GM19099 (cell line): ENCODE measurements around the gene PAN2.

Experiments
- POLR2A ChIP-seq: IDR thresholded peaks from 3 replicates; pipeline ENCODE4 v1.6.1; 2011; ENCODE audit warnings: low read depth; ENCODE audit not compliant: insufficient read length; ENCODE audit errors: extremely low read depth

PAN2 gene

DNA sequence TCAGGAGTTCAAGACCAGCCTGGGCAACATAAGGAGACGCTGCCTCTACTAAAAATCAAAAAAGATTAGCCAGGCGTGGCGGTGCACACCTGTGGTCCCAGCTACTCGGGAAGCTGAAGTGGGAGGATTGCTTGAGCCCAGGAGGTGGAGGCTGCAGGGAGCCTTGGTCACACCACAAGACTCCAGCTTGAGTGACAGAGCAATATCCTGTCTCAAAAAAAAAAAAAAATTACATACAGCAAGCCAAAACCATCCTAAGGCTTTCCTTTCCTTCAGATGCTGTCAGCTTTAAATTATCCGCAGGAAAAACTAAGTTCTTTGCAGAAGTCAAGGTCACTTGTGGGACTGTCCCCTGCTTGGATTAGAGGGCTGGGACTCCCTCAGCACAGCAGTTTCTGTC, 35.0 kb downstream of the PAN2 start:
- TF ChIP-seq POLR2A, result no peak

DNA sequence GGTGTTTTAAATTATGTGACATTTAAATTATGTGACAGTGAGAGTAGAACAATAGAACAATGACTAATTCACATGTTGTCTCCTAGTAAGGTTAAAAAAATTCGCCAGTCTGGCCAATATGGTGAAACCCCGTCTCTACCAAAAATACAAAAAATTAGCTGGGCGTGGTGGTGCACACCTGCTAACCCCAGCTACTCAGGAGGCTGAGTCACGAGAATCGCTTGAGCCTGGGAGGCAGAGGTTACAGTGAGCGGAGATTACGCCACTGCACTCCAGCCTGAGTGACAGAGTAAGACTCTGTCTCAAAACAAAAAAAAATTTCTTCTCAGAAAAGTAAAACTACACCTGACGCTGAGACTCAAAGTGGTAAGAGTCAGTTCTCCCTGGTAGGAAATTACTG, 36.4 kb downstream of the PAN2 start:
- TF ChIP-seq POLR2A, result no peak

- TF ChIP-seq POLR2A, result no peak
These were observed 37.5 kb downstream of the PAN2 start for GRCh38 chr12:56296295-56296694.

DNA sequence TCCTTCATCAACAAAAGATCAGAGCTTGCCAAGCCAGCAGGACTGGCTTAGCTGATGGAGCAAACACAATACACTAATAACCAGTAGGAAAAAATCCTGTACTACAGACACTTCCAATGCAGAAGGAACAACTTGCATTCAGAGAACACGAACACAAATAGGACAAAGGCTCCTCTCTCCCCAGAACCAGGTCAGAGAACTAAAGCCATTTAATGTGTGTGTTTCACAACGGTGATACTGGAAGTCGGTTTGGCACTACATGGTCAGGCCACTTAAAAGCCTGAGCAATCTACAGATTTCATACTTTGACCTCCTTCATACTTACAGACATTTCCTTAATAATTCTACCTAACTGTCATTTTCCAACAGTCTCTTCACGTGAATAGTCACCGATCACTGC, 40.0 kb downstream of the PAN2 start:
- TF ChIP-seq POLR2A, result no peak

GRCh38 chr12:56288705-56289387, 45.0 kb downstream of the PAN2 start:
- TF ChIP-seq POLR2A, result no peak

GRCh38 chr12:56286044-56286830, 47.6 kb downstream of the PAN2 start:
- no peak for TF ChIP-seq POLR2A

DNA sequence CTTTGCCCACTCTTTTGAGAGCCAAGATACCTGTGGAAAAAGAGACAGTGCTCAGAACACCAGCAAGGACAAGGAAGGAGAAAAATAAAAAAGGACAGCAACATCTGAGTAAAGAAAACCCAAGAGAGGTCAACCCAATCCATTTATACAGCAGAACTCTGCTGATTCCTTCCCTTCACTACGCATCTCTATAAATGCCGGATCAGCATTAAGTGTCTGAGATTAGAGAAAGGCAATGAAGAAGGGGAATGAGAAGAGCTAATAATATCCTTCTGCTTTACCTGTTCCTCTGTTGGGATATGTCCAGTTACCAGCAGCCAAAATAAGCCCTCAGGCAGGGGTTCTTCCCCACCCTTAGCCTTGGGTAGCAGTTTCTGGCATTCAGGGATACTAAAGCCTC, 51.2 kb downstream of the PAN2 start:
- no peak for TF ChIP-seq POLR2A

DNA sequence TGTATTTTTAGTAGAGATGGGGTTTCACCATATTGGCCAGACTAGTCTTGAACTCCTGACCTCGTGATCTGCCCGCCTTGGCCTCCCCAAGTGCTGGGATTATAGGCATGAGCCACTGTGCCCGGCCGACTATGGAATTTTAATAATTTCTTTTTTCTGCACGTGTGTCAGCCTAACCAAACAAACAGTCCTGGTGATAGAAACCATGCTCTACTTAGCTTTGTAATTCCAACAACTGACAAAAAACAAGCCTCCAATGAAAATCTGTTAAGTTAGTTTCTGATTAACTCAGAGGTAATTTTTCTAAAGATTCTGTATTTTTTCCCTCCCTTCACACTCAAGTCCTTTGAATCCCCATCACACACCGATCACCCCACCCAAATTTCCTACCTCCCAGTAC, 51.8 kb downstream of the PAN2 start:
- no peak for TF ChIP-seq POLR2A

- no peak for TF ChIP-seq POLR2A
These were observed 53.0 kb downstream of the PAN2 start for GRCh38 chr12:56280849-56281248.

- no peak for TF ChIP-seq POLR2A
These were observed 54.9 kb downstream of the PAN2 start for GRCh38 chr12:56278905-56279304.

DNA sequence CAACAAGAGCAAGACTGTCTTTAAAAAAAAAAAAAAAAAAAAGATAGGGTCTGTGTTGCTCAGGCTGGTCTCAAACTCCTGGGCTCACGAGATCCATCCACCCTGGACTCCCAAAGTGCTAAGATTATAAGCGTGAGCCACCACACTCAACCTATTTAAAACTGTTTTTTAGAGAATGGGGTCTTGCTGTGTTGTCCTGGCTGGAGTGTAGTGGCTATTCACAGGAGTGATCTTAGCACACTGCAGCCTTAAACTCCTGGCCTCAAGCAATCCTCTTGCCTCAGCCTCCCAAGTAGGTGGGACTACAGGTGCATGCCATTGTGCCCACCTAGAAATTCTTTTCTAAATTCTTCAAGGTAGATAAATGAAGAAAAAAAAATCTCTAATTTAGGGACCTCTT, 59.5 kb downstream of the PAN2 start:
- no peak for TF ChIP-seq POLR2A

GRCh38 chr12:56271031-56271430, 62.8 kb downstream of the PAN2 start:
- TF ChIP-seq POLR2A, result no peak

GRCh38 chr12:56267443-56268071, 66.2 kb downstream of the PAN2 start:
- no peak for TF ChIP-seq POLR2A

GRCh38 chr12:56266693-56267442, 66.9 kb downstream of the PAN2 start, which contains the start of gene COQ10A:
Gene COQ10A, plus strand, starts transcription at chr12:56266942. Its CDS starts 177 bp downstream, at chr12:56267119.
- peak; percentile 87 for TF ChIP-seq POLR2A
